ENCODE measurements around the gene POLE3.

The POLE3 gene

GRCh38 chr9:113376634-113377567, 33.6 kb downstream of the POLE3 start, which contains the start of gene HDHD3:
Gene HDHD3 (minus strand): TSS chr9:113376986. CDS start chr9:113374354, 2,632 bp downstream.
- peak; percentile 64 for TF ChIP-seq POLR2A (IDR thresholded peaks at IDR 0.05; ENCODE audit: low read length)
- TF ChIP-seq GATA1 (IDR thresholded peaks at IDR 0.05; ENCODE audit: low read depth, low read length) = no peak
- peak; percentile 75 to 78 for DNase-seq

- peak in 1 of 2 experiments; percentile 50 for DNase-seq
- TF ChIP-seq GATA1 (IDR thresholded peaks at IDR 0.05; ENCODE audit: low read depth, low read length) = no peak
- TF ChIP-seq POLR2A (IDR thresholded peaks at IDR 0.05; ENCODE audit: low read length) = no peak
These were observed 35.1 kb downstream of the POLE3 start for GRCh38 chr9:113375057-113376023.

GRCh38 chr9:113373676-113374392, 36.6 kb downstream of the POLE3 start:
- TF ChIP-seq GATA1 (IDR thresholded peaks at IDR 0.05; ENCODE audit: low read depth, low read length) (no peak), POLR2A (IDR thresholded peaks at IDR 0.05; ENCODE audit: low read length) (no peak)
- DNase-seq = no peak

- TF ChIP-seq POLR2A (IDR thresholded peaks at IDR 0.05; ENCODE audit: low read length) = no peak
- no peak for TF ChIP-seq GATA1 (IDR thresholded peaks at IDR 0.05; ENCODE audit: low read depth, low read length)
- DNase-seq = no peak
These were observed 37.2 kb downstream of the POLE3 start for GRCh38 chr9:113373256-113373655.

GRCh38 chr9:113372059-113372458, 38.4 kb downstream of the POLE3 start:
- no peak for DNase-seq
- TF ChIP-seq GATA1 (IDR thresholded peaks at IDR 0.05; ENCODE audit: low read depth, low read length) = no peak
- TF ChIP-seq POLR2A (IDR thresholded peaks at IDR 0.05; ENCODE audit: low read length) = no peak

- no peak for DNase-seq
- TF ChIP-seq GATA1 (IDR thresholded peaks at IDR 0.05; ENCODE audit: low read depth, low read length) = no peak
- no peak for TF ChIP-seq POLR2A (IDR thresholded peaks at IDR 0.05; ENCODE audit: low read length)
These were observed 39.6 kb downstream of the POLE3 start for GRCh38 chr9:113370806-113371325.

GRCh38 chr9:113369855-113370140, 40.7 kb downstream of the POLE3 start:
- no peak for TF ChIP-seq GATA1 (IDR thresholded peaks at IDR 0.05; ENCODE audit: low read depth, low read length)
- TF ChIP-seq POLR2A (IDR thresholded peaks at IDR 0.05; ENCODE audit: low read length) = no peak
- DNase-seq = no peak

- TF ChIP-seq POLR2A (IDR thresholded peaks at IDR 0.05; ENCODE audit: low read length) (peak; percentile 24), GATA1 (IDR thresholded peaks at IDR 0.05; ENCODE audit: low read depth, low read length) (peak; percentile 92)
These were observed 41.3 kb downstream of the POLE3 start for GRCh38 chr9:113368982-113369854.

GRCh38 chr9:113368348-113368981, 42.0 kb downstream of the POLE3 start:
- DNase-seq = peak; percentile 54 to 59
- TF ChIP-seq GATA1 (IDR thresholded peaks at IDR 0.05; ENCODE audit: low read depth, low read length) (no peak), POLR2A (IDR thresholded peaks at IDR 0.05; ENCODE audit: low read length) (no peak)

More at GRCh38 chr9:113368982-113369854, 41.3 kb downstream of the POLE3 start:
- peak; percentile 70 to 91 for DNase-seq

GRCh38 chr9:113365652-113366051, 44.8 kb downstream of the POLE3 start:
- peak; percentile 38 to 60 for DNase-seq

- no peak for TF ChIP-seq POLR2A (IDR thresholded peaks at IDR 0.05; ENCODE audit: low read length)
- TF ChIP-seq GATA1 (IDR thresholded peaks at IDR 0.05; ENCODE audit: low read depth, low read length) = no peak
- peak; percentile 77 to 78 for DNase-seq
These were observed 45.5 kb downstream of the POLE3 start for GRCh38 chr9:113364951-113365350.

GRCh38 chr9:113363336-113363735, 47.1 kb downstream of the POLE3 start:
- TF ChIP-seq GATA1 (IDR thresholded peaks at IDR 0.05; ENCODE audit: low read depth, low read length) (no peak), POLR2A (IDR thresholded peaks at IDR 0.05; ENCODE audit: low read length) (no peak)
- DNase-seq = no peak

All from erythroblast (primary cell).